UCSD-AML1 (cell line): ENCODE results near the gene RALGAPA1.
A peak's percentile ranks its signal among the peaks of the same experiment; 100 is the strongest.
"Not testable (repeated sequence)": the region's sequence is repeated elsewhere in the genome, so short reads cannot be mapped to it uniquely, and the experiment has no call there.

ENCODE experiments used
- DNase-seq: peaks from one replicate; lab custom pipeline; 2025; ENCODE audit not compliant: unreplicated experiment; lab: John Stamatoyannopoulos, UW

Gene RALGAPA1

DNA sequence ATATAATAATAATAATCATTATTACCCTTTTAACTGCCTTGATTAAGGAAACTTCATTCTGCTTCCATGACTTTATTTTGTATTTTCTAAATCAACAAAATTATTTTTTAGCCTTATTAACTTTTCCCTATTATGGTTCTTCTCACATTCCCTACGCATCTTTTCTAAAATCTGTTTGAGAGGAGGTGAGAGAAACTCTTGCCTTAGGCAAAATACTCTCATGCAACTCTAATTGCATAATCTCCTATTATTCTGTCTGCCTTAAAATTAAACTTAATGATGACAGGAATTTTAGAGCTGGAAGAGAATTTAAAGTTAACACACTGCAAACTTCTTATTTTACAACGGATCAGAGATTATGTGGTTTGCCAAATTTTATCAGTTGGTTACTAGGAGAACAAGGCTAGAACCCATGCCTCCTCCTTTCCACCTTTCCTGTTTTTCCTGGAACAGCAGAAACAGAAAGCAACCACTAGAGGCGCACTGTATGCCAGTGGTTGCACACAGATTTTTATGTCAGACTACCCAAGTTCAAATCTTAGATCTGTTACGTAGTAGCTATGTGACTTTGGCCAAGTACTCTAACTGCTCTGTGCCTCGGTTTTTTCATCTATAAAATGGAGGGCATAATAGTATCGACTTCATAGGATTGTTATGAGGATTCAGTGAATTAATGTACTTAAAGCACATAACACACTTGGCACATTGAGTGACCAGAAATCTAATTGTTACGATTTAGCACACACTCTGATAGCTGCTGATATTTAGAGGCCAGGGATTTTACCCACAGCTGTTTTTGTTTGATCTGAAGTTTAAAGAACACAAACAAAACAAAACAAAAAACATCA is 12.7 kb upstream of the RALGAPA1 start:
- DNase-seq = no peak

DNA sequence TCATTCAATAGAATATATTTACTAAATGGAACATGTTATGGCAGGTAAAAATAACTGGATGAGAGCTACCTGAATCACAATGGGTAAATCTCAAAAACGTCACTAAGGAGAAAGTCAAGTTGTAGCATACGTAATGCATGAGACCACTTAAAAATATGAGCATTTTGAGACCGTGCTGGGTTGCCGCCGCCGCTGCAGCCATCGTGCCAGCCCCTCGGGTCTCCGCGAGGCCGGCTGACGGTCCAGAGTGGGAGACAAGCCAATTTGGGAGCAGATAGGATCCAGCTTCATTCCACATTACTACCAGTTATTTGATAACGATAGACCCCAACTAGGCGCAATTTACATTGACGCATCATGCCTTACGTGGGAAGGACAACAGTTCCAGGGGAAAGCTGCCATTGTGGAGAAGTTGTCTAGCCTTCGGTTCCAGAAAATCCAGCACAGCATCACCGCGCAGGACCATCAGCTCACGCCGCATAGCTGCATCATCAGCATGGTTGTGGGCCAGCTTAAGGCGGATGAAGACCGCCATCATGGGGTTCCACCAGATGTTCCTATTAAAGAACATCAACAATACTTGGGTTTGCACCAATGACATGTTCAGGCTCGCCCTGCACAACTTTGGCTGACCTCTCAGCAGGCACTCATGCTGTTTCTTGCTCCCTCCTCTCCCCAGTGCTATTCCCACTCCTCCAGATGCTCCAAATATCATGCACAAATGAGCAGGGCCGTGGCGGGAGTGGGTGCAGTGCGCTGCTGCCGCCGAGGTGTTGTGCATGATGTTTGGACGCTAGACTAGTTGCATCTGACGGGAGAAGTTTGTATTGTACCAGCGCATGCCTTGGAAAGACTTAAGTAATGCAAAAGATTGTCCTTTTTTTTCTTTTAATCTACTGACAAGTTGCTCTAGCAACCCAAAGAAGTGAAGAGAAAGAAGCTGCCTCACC is 10.8 kb upstream of the RALGAPA1 start:
- DNase-seq = no peak

DNA sequence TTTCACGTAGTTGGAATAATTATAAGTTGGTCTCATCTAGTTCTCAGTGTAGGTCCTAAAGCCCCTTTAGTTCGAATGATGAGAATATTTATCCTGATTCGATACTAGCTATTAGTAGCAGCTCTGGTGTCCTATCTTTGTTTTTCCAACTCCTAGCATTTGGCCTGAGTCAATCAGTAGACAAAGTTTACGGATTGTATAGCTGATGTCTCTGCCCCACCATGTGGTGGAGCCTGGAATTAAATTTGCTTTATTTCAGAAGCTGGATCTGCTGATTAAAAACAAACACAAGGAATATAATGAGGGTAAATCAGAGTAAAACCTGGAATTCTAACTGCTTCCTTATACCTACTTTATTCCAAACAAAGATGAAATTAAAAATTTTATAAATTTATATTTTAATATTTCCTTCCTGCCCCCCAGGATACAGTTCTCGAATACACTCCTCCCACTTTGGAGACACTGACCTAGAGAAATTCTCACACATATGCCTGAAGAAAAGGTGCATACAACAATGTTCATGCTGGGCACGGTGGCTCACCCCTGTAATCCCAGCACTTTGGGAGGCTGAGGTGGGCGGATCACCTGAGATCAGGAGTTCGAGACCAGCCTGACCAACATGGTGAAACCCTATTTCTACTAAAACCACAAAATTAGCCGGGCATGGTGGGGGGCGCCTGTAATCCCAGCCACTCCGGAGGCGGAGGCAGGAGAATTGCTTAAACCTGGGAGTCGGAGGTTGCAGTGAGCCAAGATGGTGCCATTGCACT is 9.4 kb upstream of the RALGAPA1 start:
- no peak for DNase-seq

DNA sequence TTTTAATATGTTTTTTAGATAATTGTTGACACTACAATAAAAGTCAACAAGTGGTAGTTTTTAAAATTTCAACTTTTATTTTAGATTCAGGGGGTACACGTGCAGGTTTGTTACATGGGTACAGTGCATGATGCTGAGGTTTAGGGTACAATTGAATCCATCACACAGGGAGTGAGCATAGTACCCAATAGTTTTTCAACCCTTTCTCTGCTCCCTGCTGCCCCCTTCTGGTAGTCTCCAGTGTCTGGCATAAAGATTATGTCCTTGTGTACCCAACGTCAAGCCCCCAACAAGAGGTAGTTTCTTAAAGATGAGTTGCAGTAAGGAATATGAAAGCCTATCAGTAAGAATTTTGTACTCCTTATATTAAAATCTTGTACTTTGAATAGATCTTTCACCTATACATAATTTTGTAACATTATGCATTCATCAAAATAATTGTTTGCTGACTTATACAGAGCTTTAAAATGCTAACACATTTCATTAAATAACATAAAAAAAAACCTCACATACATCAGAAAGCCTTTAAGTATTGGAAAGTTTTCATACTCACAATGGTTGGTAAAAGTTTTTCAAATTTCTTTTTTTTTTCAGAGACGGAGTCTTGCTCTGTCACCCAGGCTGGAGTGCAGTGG is 5.4 kb upstream of the RALGAPA1 start:
- peak; percentile 43 for DNase-seq

DNA sequence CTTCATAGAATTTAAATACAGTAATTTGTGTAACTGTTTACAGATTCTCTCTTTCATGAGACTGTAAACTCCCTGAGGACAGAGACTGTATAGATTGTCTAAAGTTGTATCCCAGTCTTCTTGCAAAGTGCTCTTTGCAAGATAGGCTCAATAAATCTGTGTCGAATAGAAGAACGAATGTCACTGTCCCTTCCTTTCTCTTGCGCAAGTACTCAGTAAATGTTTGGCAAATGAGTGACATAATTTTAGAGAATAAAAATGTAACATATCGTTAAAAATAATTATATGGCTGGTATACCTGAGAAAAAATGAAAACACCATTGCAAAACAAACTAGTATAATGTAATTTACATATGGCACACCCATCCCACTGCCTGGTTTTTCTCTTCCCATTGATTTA is 1.9 kb upstream of the RALGAPA1 start:
- no peak for DNase-seq

DNA sequence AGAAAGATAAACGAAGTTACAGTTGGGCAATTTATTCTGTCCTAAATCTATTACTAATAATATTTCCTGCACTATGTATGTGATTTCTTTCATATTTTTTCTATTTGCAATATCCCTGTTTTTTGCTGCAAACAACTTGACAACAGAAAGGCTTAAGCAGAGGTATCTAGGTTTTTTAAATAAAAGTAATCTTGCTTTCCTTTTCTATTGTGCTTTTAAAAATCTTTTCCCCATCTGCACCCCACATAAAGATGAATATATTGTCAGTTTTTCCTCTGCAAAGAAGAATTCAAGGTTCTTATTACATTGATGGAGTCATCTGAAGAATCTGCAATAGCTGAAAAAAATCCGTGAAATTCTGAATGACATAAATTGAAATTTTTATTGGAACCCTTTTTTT is 502 bp upstream of the RALGAPA1 start:
- DNase-seq = no peak

DNA sequence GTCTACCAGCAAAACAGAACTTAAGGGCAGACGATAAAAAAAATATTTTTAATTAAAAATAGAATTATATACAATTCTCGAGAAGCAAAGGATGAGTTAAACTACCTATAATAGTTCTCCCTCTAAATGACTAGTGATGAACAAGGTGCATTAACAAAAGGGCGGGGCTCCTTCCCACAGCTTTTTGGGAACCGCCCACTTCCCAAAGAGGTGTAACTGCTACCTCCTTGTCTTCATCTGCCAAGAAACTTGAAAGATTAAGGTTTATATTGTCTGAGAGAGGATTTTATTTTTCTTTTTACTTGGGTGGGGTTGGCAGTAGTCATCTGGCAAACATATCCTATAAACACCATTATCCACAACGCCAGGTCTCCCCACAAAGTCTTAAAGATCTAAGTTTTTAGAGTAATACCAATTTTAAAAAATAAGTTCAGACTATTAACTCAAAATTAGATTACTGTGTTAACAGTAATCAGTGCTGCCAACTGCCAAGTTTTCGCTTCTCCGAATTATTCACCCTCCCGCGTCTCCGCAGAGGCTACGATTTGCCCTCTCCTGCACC is 938 bp downstream of the RALGAPA1 start:
- DNase-seq = peak; percentile 9

DNA sequence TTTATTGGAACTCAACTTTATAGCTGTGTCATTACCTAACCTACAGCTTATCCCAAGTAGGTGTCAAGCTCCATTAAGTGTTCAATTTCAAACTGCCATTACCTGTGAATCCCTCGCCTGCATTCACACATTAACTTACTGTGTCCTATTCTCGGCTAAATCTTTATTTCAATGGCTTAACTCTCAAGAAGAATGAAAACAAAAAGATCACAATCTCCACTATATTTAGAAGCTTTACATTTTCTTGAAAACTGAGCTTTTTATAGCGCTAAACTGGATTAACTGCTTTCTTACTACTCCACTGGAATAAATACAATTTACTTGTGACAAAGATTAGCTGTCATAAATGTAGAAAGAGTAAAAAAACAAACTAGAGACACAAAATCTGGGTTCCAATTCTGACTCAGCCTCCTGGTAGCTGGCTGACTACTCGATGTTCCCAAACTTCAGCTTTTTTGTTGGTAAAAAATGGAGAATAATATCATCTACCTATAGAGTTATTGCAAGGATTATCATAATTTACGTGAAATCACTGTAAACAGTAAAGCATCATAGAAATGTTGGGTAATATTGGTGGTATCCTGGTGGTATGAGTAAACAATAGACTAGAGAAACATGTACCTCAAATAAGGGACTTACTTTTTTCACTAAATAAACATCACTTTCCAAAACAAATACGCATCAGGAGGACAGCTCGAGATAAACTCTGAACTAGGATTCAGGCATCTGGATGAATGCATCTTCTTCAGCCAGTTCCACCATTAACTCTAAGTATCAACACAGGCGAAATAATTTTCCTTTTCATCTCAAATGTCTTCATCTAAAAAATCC is 1.7 kb downstream of the RALGAPA1 start:
- DNase-seq = no peak

DNA sequence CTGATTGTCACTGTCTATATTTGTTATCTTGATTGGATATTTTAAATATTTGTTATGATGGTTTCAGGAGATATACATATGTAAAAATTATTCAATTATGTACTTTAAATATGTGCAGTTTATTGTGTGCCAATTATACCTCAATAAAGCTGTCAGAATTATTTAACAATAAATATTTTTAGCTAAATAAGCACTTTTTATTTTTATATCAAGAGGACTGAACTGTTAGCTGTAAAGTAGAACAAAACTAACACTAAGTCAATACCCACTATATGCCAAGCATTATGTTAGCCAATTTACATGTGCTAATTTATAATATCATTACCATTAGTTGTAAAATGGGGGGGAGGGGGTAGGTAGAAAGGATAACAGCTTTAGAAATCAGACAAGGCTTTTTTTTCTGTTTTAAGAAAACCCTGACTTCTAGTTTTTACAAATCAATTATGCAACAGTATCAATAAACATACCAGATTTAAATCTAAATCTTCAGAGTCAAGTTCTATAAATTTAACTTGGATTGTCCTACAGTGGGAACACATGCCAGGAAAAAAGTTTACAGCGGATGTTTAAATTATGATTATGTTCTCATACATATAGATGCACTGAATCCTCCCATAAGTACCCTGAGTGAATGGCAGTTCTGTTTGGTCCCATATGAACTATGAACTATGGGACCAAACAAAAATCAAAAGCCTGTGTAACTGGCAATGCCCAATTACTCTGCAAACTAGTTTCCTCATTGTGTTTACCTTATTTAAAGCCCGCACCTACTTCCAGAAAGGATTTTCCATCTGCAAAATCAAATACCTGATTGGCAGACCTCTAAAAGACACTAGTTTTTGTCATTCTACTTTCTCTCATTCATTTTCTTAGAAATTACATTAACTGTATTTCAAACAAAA is 2.8 kb downstream of the RALGAPA1 start:
- DNase-seq = no peak

DNA sequence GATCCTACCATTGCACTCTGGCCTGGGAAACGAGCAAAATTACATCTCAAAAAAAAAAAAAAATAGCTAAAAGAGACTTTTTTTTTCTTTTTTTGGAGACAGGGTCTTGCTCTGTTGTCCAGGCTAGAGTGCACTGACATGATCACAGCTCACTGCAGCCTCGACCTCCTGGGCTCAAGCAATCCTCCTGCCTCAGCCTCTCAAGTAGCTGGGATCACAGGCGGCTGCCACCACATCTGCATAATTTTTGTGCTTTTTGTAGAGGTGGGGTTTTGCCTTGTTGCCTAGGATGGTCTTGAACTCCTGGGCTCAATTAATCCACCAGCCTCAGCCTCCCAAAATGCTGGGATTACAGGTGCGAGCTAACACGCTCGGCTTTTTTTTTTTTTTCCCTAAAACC is 11.3 kb downstream of the RALGAPA1 start:
- DNase-seq = no peak

DNA sequence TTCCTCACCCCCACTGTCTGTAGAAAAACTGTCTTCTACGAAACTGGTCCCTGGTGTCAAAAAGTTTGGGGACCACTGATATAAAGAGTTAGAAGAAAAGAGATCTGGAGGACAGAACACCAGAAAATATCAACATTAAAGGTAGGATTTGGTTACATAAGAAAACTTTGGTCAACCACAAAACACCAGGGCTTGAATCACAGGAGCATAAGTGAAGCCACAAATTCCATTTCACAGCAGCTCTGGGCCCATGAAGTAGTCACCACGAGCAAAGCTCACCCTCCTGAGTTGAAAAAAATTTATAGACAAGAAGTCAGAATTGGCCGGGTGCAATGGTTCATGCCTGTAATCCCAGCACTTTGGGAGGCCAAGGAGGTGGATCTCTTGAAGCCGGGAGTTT is 19.4 kb downstream of the RALGAPA1 start:
- no peak for DNase-seq

DNA sequence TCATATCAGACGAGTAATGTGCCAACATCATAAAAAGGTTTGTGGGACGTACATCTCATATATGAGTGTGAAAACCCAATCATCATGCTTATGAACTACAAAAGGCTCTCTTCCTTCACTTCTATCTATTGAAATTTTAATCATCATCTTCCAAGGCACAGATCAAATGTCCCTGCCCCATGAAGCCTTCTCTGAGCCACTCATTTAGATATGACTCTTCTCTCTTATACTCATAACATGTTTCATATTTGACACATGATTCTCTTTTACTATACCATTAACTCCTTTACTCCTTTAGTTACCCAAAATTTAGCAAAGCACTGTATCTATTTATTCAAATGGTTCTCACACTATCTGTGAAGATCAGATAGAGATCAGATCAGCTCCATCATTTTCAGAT is 22.2 kb downstream of the RALGAPA1 start:
- no peak for DNase-seq

DNA sequence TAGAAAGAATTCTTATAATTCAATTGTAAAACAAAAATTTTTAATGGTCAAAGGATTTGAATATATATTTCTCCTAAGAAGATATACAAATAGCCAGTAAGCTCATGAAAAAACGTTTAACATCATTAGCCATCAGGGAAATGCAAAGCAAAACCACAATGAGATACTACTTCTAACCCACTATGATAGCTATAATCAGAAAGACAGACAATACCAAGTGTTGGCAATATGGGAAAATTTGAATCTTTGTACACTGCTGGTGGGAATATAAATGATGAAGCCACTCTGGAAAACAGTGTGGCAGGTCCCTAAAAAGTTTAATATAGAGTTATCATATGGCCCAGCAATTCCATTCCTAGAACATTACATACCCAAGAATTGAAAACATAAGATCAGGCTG is 25.4 kb downstream of the RALGAPA1 start:
- DNase-seq = no peak

DNA sequence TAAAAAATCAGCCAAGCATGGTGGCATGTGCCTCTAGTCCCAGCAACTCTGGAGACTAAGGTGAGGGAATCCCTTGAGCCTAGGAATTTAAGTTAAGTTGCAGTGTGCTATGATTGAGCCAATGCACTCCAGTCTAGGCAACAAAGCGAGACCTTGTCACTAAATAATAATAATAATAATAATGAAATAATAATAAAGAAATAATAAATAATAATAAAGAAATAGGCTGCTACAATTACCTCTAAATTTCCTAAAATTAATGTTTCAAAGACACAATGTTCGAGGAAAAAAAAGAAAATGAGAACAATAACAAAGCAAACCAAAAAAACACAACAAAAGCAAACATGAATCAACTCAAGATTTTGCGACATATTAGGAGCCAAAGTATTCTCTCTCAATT is 29.7 kb downstream of the RALGAPA1 start:
- DNase-seq = no peak

DNA sequence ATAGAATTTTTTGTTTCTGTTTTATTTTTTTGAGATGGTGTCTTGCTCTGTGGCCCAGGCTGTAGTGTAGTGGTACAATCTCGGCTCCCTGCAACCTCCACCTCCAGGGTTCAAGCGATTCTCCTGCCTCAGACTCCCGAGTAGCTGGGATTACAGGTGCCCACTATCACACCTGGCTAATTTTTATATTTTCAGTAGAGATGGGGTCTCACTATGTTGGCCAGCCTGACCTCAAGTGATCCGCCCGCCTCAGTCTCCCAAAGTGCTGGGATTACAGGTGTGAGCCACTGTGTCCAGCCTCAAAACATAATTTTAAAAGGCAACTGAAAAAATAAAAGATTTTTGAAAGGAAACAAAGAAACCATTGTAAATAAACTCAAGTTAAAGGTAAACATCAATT is 31.5 kb downstream of the RALGAPA1 start:
- DNase-seq = not testable (repeated sequence)

DNA sequence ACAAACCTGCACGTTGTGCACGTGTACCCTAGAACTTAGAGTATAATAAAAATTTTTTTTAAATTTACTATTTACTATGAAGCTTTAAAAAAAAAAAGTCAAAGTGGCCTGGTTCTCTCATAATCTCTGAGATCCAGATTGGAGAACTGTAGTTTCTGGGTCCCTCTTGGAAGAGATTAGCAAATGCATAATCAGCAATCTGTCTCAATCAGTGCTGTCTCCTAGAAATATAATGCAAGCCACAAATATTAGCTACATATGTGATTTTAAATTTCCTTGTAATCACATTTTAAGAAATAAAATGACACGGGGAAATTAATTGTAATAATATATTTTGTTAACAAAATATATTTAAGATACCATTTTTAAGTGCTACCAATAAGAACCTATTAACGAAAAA is 32.3 kb downstream of the RALGAPA1 start:
- no peak for DNase-seq

DNA sequence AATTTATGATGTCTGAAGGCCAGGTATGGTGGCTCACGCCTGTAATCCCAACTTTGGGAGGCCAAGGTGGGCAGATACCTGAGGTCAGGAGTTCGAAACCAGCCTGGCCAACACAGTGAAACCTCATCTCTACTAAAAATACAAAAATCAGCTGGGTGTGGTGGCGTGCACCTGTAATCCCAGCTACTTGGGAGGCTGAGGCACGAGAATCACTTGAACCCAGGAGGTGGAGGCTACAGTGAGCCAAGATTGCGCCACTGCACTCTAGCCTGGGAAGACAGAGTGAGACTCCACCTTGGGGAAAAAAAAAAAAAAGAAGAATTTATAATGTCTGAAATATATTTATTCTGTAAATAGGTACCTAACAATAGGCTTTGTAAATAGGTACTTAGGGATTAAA is 33.0 kb downstream of the RALGAPA1 start:
- not testable (repeated sequence) for DNase-seq

DNA sequence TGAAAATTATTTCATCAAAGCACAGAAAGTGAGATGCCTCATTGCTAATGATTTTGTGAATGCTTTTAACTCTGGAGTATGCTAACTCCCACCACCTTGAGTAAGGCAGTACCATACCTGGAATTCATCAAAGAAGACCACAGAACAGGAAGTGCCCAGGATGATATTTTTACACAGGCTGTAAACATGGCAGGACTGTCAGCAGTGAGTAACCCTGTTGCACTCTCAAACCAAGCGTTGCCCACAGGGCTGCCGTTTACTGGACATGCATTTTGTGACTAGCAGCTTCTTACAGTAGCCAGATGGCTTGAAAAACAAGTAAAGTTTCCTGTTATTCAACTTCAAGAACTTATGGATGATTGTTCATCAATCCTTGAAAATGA is 42.4 kb downstream of the RALGAPA1 start:
- DNase-seq = no peak
